HEK293 (cell line): ENCODE measurements around the gene HDLBP.

Experiments
- CTCF ChIA-PET: fragments of 350-600 bp; formaldehyde crosslinking; extraction: SDS; loops from one replicate; lab custom pipeline; 2021; ENCODE audit warnings: antibody characterized with exemption; lab: Yijun Ruan, JAX
- POLR2A ChIA-PET: fragments of 300-600 bp; formaldehyde crosslinking; extraction: SDS; loops from one replicate; lab custom pipeline; 2020; ENCODE audit warnings: antibody characterized with exemption, inconsistent platforms; lab: Yijun Ruan, JAX
- H3K27ac ChIP-seq: fragments of 200-500 bp; sonication (Bioruptor generic); 2 replicates; pipeline ENCODE4 v1.5.1; 2014; ENCODE audit warnings: low read depth, low read length, control low read depth, inconsistent platforms; ENCODE audit errors: extremely low read depth
- H3K36me3 ChIP-seq, 2 experiments: fragments of 200-500 bp in 1 of 2; sonication (Bioruptor generic) in 1 of 2; 1 replicate in 1 of 2; 2 replicates in 1 of 2; pipeline ENCODE4 v1.5.1; 2014 to 2017; ENCODE audit warnings: inconsistent platforms in 2 of 2, low read length in 2 of 2; ENCODE audit not compliant: control insufficient read depth in 2 of 2, insufficient read depth in 1 of 2
- H3K4me1 ChIP-seq: fragments of 200-500 bp; sonication (Bioruptor generic); 2 replicates; pipeline ENCODE4 v1.5.1; 2014; ENCODE audit warnings: mild to moderate bottlenecking, low read length, inconsistent platforms; ENCODE audit not compliant: control insufficient read depth, insufficient read depth
- H3K4me3 ChIP-seq: 2 replicates; pipeline ENCODE4 v1.5.1; 2011; ENCODE audit warnings: low read depth, mild to moderate bottlenecking, control low read depth, low read length, moderate library complexity
- H3K9me3 ChIP-seq: fragments of 200-500 bp; sonication (Bioruptor generic); 2 replicates; pipeline ENCODE4 v1.5.1; 2014; ENCODE audit warnings: low read depth, low read length, inconsistent platforms; ENCODE audit not compliant: control insufficient read depth, insufficient read depth
- FEZF1 ChIP-seq: fragments of 450-650 bp; formaldehyde crosslinking; IDR thresholded peaks from 2 replicates; pipeline ENCODE4 v1.5.1; 2016; ENCODE audit warnings: missing biosample characterization, missing genetic modification characterization
- PRDM2 ChIP-seq: fragments of 450-650 bp; formaldehyde crosslinking; IDR thresholded peaks from 2 replicates; pipeline ENCODE4 v1.5.1; 2016; ENCODE audit warnings: missing biosample characterization, missing genetic modification characterization, borderline replicate concordance
- REPIN1 ChIP-seq: fragments of 450-650 bp; formaldehyde crosslinking; IDR thresholded peaks from 2 replicates; pipeline ENCODE4 v1.5.1; 2017; ENCODE audit warnings: missing biosample characterization, missing genetic modification characterization, low read depth
- ZFHX2 ChIP-seq: fragments of 450-650 bp; formaldehyde crosslinking; conservative IDR thresholded peaks from 2 replicates; pipeline ENCODE4 v1.5.1; 2016; ENCODE audit warnings: missing biosample characterization, missing genetic modification characterization
- ZFP69B ChIP-seq: fragments of 450-650 bp; formaldehyde crosslinking; IDR thresholded peaks from 2 replicates; pipeline ENCODE4 v1.5.1; 2016; ENCODE audit warnings: missing biosample characterization, missing genetic modification characterization
- ZNF121 ChIP-seq: fragments of 450-650 bp; formaldehyde crosslinking; IDR thresholded peaks from 2 replicates; pipeline ENCODE4 v1.5.1; 2016; ENCODE audit warnings: missing biosample characterization, missing genetic modification characterization
- ZNF169 ChIP-seq: fragments of 450-650 bp; formaldehyde crosslinking; IDR thresholded peaks from 2 replicates; pipeline ENCODE4 v1.5.1; 2016; ENCODE audit warnings: missing biosample characterization, missing genetic modification characterization
- ZNF175 ChIP-seq: fragments of 450-650 bp; formaldehyde crosslinking; IDR thresholded peaks from 2 replicates; pipeline ENCODE4 v1.5.1; 2016; ENCODE audit warnings: missing biosample characterization, missing genetic modification characterization
- ZNF184 ChIP-seq: fragments of 450-650 bp; IDR thresholded peaks from 2 replicates; pipeline ENCODE4 v1.5.1; 2018; ENCODE audit warnings: missing biosample characterization, mild to moderate bottlenecking, missing genetic modification characterization
- ZNF311 ChIP-seq: fragments of 450-650 bp; formaldehyde crosslinking; IDR thresholded peaks from 2 replicates; pipeline ENCODE4 v1.5.1; 2017; ENCODE audit warnings: missing biosample characterization, missing genetic modification characterization, borderline replicate concordance
- ZNF768 ChIP-seq: fragments of 450-650 bp; formaldehyde crosslinking; IDR thresholded peaks from 2 replicates; pipeline ENCODE4 v1.5.1; 2018; ENCODE audit warnings: missing biosample characterization, mild to moderate bottlenecking, missing genetic modification characterization
- ZNF843 ChIP-seq: fragments of 450-650 bp; formaldehyde crosslinking; IDR thresholded peaks from 2 replicates; pipeline ENCODE4 v1.5.1; 2016; ENCODE audit warnings: missing biosample characterization, missing genetic modification characterization
- ZSCAN16 ChIP-seq: fragments of 450-650 bp; formaldehyde crosslinking; IDR thresholded peaks from 2 replicates; pipeline ENCODE4 v1.5.1; 2016; ENCODE audit warnings: missing biosample characterization, missing genetic modification characterization
- TF ChIP-seq, protein P1 (sequence below): fragments of 450-650 bp; formaldehyde crosslinking; IDR thresholded peaks from 2 replicates; pipeline ENCODE4 v1.5.1; 2016; ENCODE audit warnings: missing biosample characterization, missing genetic modification characterization
- TF ChIP-seq, protein P2 (sequence below): fragments of 450-650 bp; IDR thresholded peaks from 2 replicates; pipeline ENCODE4 v1.5.1; 2018; ENCODE audit warnings: missing biosample characterization, mild to moderate bottlenecking, missing genetic modification characterization

The HDLBP gene

GRCh38 chr2:241178961-241179360 lies 136.5 kb downstream of the HDLBP start:
- Histone ChIP-seq H3K4me1 (no peaks in the 10 kb centered on the region), H3K36me3 (peaks cover 0 to 39% of the 10 kb centered on the region in 2 experiments; a peak in 2 of 3 replicates), H3K9me3 (no peaks in the 10 kb centered on the region), H3K4me3 (no peak overlapping the region), H3K27ac (no peak overlapping the region)
- ChIA-PET CTCF (no interaction called here), POLR2A (no interaction called here)
- no peak for TF ChIP-seq ZNF311 (tag by site-specific recombination)
- no peak for TF ChIP-seq ZNF768 (tag by site-specific recombination)
- no peak for TF ChIP-seq REPIN1
- TF ChIP-seq ZFP69B (tag by site-specific recombination): no peak
- TF ChIP-seq ZNF184 (tag by site-specific recombination): no peak
- no peak for TF ChIP-seq ZNF169
- TF ChIP-seq, protein P1, sequence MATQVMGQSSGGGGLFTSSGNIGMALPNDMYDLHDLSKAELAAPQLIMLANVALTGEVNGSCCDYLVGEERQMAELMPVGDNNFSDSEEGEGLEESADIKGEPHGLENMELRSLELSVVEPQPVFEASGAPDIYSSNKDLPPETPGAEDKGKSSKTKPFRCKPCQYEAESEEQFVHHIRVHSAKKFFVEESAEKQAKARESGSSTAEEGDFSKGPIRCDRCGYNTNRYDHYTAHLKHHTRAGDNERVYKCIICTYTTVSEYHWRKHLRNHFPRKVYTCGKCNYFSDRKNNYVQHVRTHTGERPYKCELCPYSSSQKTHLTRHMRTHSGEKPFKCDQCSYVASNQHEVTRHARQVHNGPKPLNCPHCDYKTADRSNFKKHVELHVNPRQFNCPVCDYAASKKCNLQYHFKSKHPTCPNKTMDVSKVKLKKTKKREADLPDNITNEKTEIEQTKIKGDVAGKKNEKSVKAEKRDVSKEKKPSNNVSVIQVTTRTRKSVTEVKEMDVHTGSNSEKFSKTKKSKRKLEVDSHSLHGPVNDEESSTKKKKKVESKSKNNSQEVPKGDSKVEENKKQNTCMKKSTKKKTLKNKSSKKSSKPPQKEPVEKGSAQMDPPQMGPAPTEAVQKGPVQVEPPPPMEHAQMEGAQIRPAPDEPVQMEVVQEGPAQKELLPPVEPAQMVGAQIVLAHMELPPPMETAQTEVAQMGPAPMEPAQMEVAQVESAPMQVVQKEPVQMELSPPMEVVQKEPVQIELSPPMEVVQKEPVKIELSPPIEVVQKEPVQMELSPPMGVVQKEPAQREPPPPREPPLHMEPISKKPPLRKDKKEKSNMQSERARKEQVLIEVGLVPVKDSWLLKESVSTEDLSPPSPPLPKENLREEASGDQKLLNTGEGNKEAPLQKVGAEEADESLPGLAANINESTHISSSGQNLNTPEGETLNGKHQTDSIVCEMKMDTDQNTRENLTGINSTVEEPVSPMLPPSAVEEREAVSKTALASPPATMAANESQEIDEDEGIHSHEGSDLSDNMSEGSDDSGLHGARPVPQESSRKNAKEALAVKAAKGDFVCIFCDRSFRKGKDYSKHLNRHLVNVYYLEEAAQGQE: no peak
- no peak for TF ChIP-seq ZSCAN16
- TF ChIP-seq ZNF121 (tag by site-specific recombination): no peak
- no peak for TF ChIP-seq PRDM2 (tag by site-specific recombination)
- TF ChIP-seq, protein P2, sequence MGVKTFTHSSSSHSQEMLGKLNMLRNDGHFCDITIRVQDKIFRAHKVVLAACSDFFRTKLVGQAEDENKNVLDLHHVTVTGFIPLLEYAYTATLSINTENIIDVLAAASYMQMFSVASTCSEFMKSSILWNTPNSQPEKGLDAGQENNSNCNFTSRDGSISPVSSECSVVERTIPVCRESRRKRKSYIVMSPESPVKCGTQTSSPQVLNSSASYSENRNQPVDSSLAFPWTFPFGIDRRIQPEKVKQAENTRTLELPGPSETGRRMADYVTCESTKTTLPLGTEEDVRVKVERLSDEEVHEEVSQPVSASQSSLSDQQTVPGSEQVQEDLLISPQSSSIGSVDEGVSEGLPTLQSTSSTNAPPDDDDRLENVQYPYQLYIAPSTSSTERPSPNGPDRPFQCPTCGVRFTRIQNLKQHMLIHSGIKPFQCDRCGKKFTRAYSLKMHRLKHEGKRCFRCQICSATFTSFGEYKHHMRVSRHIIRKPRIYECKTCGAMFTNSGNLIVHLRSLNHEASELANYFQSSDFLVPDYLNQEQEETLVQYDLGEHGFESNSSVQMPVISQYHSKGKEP (tag by site-specific recombination): no peak

- Histone ChIP-seq H3K4me3 (no peak overlapping the region), H3K36me3 (peaks cover 0 to 31% of the 10 kb centered on the region in 2 experiments; a peak in 2 of 3 replicates), H3K4me1 (0 out of 2 replicates have a peak, but pooled peaks cover 2% of the 10 kb centered on the region), H3K27ac (no peak overlapping the region), H3K9me3 (no peaks in the 10 kb centered on the region)
- ChIA-PET POLR2A (no interaction called here), CTCF (interaction anchor here (0.7 kb wide), 1 partner anchor 77 kb away, joined by 3 read pairs; no protein-coding TSS in a partner anchor)
- no peak for TF ChIP-seq ZNF175 (tag by site-specific recombination)
- no peak for TF ChIP-seq PRDM2 (tag by site-specific recombination)
- no peak for TF ChIP-seq ZNF843 (tag by site-specific recombination)
- no peak for TF ChIP-seq FEZF1 (tag by site-specific recombination)
- no peak for TF ChIP-seq ZFHX2 (tag by site-specific recombination)
Measured at GRCh38 chr2:241177526-241178334, 137.7 kb downstream of the HDLBP start.
